Activated CD4-positive, CD25-positive, alpha-beta regulatory T cell treated with anti-CD3 and anti-CD28 coated beads, Interleukin-2, amount 50 U/mL, for 16 hours (primary cell): ENCODE results near the gene TREX2.
"Not testable (repeated sequence)": the region's sequence is repeated elsewhere in the genome, so short reads cannot be mapped to it uniquely, and the experiment has no call there.

ENCODE experiments used
- DNase-seq: peaks from one replicate; pipeline ENCODE4 v3.0.0-alpha.2; 2020; ENCODE audit warnings: low read depth, low spot score

Gene TREX2

GRCh38 chrX:153408871-153409351, 36.9 kb downstream of the TREX2 start:
- DNase-seq: no peak

- no peak for DNase-seq
These were observed 37.6 kb downstream of the TREX2 start for GRCh38 chrX:153408221-153408721.

DNA sequence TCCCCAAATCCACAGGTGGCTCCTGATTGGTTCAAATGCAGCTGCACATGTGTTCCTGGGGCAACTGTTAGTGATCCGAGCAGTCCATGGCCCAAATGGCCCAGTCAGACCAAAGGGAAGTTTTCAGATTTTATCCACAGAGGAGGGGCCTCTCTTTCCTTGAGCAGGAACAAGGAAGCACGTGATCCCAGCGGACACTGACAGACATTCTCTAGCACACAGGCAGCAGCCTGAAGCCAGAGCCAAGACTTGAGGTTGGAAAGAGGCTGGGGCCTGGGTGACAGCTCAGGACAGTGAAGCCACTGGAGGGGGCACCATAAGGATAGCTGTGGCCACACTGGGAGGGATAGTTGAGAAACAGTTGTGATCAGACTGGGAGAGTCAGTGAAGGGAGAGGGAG, 38.1 kb downstream of the TREX2 start:
- no peak for DNase-seq

GRCh38 chrX:153406903-153407302, 39.0 kb downstream of the TREX2 start:
- no peak for DNase-seq

DNA sequence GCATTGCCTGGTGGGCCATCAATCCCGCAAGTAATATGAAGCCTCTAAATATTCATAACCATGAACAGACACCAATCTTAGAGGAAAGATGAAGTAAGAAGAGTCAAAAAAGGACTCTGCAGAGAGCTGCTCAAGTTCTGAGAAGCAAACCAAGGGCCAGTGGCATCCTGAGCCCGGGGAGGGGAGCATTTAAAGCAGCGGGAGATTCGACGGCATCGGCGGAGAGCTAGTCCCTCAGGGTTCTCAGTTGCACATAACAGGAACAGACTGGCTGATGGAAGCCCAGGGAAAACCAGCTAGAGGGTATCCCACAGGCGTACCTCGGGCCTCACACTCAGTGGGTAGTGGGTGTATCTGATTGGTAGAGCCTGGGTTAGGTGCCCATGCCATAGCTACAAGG, 39.8 kb downstream of the TREX2 start:
- DNase-seq: no peak

- DNase-seq: no peak
These were observed 40.4 kb downstream of the TREX2 start for GRCh38 chrX:153405426-153405825.

GRCh38 chrX:153404333-153404732, 41.5 kb downstream of the TREX2 start:
- not testable (repeated sequence) for DNase-seq

- DNase-seq: no peak
These were observed 44.6 kb downstream of the TREX2 start, which contains the start of gene PNMA6E for GRCh38 chrX:153401133-153401764. TSS of gene PNMA6E (minus strand) at chrX:153401350. CDS start at chrX:153398849, 2,501 bp downstream.

DNA sequence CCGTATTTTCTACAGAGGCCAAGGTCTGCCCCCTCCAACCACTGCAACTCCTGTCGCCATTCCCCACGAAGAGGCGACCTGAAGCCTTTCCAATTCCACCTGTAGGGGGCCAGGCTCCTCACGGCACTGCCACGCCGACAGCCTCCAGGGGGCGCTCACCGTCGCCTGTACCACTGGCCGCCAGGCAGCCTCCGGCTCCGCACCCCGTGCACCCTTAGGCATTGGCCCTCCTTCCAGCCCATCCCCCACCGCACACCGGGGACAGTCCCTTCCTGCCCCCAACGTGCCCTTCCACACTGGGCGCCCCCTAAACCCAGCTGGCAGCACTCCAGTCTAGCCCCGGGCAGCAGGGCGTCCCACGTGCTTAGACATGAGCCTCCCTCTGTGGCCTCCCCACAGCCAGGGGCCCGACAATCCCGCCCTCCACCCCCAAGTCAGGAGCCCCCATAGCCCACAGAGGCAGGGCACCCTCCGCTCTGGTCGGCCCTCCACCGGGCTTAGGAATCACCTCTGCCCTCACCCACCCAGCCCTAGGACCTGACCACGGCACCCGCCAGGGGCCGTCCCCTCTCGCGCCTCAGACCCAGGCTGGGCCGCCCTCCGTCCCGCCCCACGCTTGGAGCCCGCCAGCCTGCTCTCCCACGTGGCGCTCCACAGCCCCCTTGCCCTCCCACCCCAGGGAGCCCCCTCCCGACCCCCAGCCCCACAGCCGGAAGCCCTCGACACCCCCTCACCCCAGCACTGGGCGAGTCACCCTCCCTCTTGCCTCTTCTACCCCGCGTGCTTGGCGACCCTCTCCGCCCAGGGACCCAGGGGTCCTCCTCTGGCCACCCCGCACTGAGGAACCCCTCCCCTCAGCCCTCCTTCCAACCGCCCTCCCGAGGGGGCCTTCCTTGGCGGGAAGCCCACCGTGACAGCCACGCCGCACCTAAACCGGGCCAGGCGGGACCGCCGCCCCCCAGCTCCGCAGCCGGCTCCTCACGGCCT, 45.4 kb downstream of the TREX2 start:
- DNase-seq: peak; percentile 9

GRCh38 chrX:153398275-153398960, 47.4 kb downstream of the TREX2 start:
- DNase-seq: no peak

DNA sequence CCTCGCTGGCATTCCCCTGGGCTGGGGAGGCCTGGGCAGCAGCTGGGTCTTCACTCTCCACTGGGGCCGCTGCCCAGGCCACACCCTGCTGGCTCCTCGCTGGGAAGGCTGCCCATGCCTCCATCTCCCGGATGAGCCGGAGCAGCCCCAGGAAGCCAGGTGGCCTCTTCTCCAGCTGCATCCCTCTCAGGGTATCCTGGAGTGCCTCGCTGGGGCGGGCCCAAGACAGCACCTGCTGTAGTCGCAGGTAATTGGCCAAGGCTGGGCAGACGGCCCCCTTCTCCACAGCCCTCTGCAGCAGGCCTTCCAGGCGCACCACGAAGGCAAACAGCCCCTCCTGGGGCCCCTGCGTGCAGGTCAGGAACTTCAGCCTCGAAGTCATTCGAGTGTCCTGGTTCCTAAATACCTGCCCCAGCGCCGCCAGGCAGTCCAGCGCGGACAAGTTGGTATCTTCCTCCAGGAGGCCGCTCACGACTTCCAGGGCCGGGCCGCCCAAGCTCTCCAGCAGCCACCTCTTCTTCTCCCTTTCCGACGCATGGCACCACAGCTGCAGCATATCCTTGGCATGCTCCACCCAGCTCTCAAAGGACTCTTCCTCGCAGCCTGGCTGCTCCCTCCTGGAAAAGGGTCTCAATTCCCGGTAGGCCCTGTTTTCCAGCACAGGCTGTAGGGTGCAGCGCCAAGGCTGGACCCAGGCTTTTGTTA, 48.4 kb downstream of the TREX2 start:
- DNase-seq: no peak

GRCh38 chrX:153396320-153397195, 49.3 kb downstream of the TREX2 start:
- no peak for DNase-seq

GRCh38 chrX:153395613-153396319, 50.1 kb downstream of the TREX2 start:
- DNase-seq: no peak

DNA sequence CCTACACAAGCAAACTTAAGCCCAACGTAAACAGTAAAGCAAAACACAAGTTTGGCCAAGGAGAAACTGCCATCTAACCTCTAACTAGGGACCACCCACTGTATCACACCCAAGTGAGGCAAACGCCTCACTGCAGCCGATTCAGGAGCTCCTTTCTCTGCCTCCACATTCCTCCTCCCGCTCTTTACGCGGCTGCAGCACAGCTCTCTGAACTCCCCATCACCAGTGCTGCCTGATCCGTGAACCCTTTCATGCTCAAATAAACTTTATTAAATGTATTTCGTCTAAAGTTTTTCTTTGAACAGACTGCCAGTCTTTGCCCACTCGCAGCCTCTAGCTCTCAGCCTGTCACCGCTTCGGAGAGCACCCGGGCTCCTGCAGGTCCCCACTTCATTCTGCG, 51.2 kb downstream of the TREX2 start:
- no peak for DNase-seq
